ENCODE data around the gene CD93.

Gene CD93

DNA sequence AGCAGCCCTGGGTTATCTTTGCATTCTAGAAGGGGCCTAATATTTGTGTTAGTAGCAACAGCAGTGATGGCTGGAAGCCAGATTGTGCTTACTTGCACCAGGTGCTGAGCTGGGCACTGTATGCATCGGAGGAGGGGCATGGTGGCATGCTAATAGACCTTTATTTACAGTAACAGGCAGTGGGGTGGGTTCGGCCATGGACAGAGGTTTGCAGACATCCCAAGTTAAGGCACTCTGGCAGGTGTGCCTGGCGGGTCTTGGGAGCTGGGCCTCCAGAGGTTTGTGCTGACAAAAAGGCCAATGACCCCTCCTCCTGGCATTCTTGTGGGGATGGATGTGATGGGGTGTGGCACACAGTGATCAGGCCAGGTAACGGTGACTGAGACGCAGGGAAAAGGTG is 39.0 kb upstream of the CD93 start:
- Mint-ChIP-seq H3K27me3 (peaks cover 2% of the 10 kb centered on the region), H3K4me1 (ENCODE audit: low read depth) (no peaks in the 10 kb centered on the region), H3K9me3 (no peaks in the 10 kb centered on the region), H3K4me3 (no peak overlapping the region), H3K36me3 (ENCODE audit: low read depth) (no peaks in the 10 kb centered on the region), H3K27ac (no peak overlapping the region)

GRCh38 chr20:23123886-23124285 is 37.8 kb upstream of the CD93 start:
- H3K4me3 Mint-ChIP-seq, result no peak overlapping the region
- H3K27ac Mint-ChIP-seq, result no peak overlapping the region
- H3K27me3 Mint-ChIP-seq, result peaks cover 4% of the 10 kb centered on the region
- H3K4me1 Mint-ChIP-seq (ENCODE audit: low read depth), result no peaks in the 10 kb centered on the region
- H3K9me3 Mint-ChIP-seq, result no peaks in the 10 kb centered on the region
- H3K36me3 Mint-ChIP-seq (ENCODE audit: low read depth), result no peaks in the 10 kb centered on the region

GRCh38 chr20:23122796-23123655 is 36.9 kb upstream of the CD93 start:
- Mint-ChIP-seq H3K9me3 (no peaks in the 10 kb centered on the region), H3K27me3 (peaks cover 4% of the 10 kb centered on the region), H3K4me1 (ENCODE audit: low read depth) (no peaks in the 10 kb centered on the region), H3K36me3 (ENCODE audit: low read depth) (no peaks in the 10 kb centered on the region), H3K27ac (no peak overlapping the region), H3K4me3 (no peak overlapping the region)

DNA sequence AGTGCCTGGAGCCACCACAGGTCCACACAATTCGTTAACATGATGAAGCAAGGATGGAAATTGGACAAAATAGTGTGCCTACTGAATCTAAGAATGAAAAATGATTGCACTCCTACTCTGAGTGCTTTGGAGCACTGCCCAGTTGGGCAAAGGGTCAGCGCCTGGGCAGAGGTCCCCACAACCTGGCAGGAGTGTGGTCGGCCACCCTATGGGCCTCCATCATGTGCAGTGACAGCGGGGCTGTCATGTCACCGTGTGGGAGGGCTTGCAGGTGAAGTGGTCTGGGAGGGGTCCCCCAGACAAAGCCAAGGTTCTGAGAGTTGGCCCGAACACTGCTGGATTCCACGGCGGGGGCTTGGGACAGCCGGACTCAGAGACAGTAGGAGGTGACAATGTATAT is 36.2 kb upstream of the CD93 start:
- no peaks in the 10 kb centered on the region for H3K36me3 Mint-ChIP-seq (ENCODE audit: low read depth)
- H3K9me3 Mint-ChIP-seq, result no peaks in the 10 kb centered on the region
- H3K27ac Mint-ChIP-seq, result no peak overlapping the region
- peaks cover 4% of the 10 kb centered on the region for H3K27me3 Mint-ChIP-seq
- H3K4me3 Mint-ChIP-seq, result no peak overlapping the region
- H3K4me1 Mint-ChIP-seq (ENCODE audit: low read depth), result no peaks in the 10 kb centered on the region

GRCh38 chr20:23121751-23122320 is 35.7 kb upstream of the CD93 start:
- Mint-ChIP-seq H3K27me3 (peaks cover 4% of the 10 kb centered on the region), H3K36me3 (ENCODE audit: low read depth) (no peaks in the 10 kb centered on the region)

GRCh38 chr20:23120936-23121750 is 35.0 kb upstream of the CD93 start:
- Mint-ChIP-seq H3K27me3 (peaks cover 4% of the 10 kb centered on the region), H3K27ac (no peak overlapping the region), H3K9me3 (no peaks in the 10 kb centered on the region), H3K36me3 (ENCODE audit: low read depth) (no peaks in the 10 kb centered on the region), H3K4me3 (no peak overlapping the region), H3K4me1 (ENCODE audit: low read depth) (no peaks in the 10 kb centered on the region)

More at GRCh38 chr20:23121751-23122320, 35.7 kb upstream of the CD93 start:
- no peaks in the 10 kb centered on the region for H3K4me1 Mint-ChIP-seq (ENCODE audit: low read depth)
- H3K9me3 Mint-ChIP-seq, result no peaks in the 10 kb centered on the region
- no peak overlapping the region for H3K27ac Mint-ChIP-seq
- no peak overlapping the region for H3K4me3 Mint-ChIP-seq

DNA sequence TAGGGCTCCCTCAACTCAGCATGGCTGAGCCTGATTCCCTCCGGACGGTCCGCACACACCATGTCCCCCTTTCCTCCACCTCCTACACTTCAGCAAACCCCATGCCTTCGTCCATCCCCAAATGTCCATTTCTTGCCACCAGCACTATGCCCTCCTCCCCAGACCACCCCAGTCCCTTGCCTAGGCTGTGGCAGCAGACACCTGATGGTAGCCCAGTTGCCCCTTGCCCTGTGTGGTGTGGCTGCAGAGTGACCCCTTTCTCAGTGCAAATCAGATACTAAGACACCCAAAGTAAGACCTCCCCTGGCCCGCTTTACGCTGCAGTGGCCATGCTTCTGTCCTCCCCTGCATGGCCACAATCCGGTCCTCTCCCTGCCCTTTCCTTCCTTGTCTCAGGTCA is 34.1 kb upstream of the CD93 start:
- no peaks in the 10 kb centered on the region for H3K36me3 Mint-ChIP-seq (ENCODE audit: low read depth)
- no peaks in the 10 kb centered on the region for H3K4me1 Mint-ChIP-seq (ENCODE audit: low read depth)
- H3K9me3 Mint-ChIP-seq, result no peaks in the 10 kb centered on the region
- H3K4me3 Mint-ChIP-seq, result no peak overlapping the region
- no peak overlapping the region for H3K27ac Mint-ChIP-seq
- peaks cover 4% of the 10 kb centered on the region for H3K27me3 Mint-ChIP-seq

DNA sequence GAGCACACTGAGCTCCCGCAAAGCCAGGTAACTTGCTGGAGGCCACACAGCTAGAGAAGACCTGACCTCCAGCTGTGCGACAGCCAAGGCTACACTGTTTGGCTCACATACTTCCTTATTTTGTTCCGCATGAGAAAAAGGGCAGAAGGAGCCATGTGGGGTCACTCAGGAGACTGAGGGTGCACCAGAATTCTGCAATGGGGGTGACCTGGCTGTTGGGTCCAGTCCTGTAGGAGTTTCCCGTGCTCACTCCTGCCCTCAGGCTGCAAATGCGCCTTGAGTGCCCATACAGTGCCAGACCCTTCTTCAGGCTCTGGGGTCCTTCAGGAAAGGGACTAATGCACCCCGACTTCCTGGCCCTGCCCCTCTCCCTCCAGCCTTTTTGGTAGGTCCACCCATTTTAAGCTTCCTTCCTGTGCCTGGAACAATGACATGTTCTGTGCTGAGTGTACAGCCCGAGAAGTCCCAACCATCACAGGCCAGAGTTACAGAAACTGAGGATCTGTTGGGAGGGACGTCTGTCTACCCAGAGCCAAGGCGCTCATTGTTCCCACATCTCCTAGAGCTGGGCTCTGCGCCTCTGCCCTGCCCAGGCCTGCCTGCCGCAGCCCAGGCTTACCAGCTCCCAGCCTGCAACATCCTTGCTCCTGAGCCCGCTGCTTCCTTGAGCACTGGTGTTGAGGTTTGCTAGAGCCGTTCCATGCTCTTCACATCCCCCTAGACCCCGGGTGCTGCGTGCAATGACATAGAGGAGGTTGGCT is 33.5 kb upstream of the CD93 start:
- H3K9me3 Mint-ChIP-seq, result no peaks in the 10 kb centered on the region
- peaks cover 4% of the 10 kb centered on the region for H3K27me3 Mint-ChIP-seq
- H3K27ac Mint-ChIP-seq, result no peak overlapping the region
- H3K4me3 Mint-ChIP-seq, result no peak overlapping the region
- no peaks in the 10 kb centered on the region for H3K4me1 Mint-ChIP-seq (ENCODE audit: low read depth)
- no peaks in the 10 kb centered on the region for H3K36me3 Mint-ChIP-seq (ENCODE audit: low read depth)

DNA sequence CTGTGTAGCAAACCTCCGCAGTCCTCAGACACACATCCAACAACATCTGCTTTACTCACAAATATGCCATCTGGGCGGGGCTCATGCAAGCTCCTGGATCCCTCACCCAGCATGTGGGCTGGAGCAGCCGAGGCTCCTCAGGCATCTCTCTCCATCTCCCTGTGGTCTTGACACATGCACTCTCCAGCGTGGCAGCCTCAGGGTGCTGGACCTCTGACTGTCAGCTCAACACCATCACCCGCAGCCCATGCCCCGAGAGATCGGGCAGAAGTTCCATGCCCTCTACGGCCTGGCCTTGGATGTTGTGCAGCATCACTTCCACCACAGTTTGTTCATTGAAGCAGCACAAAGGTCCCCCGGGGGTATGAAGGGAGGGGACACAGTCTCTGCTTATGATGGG is 32.6 kb upstream of the CD93 start:
- no peaks in the 10 kb centered on the region for H3K4me1 Mint-ChIP-seq (ENCODE audit: low read depth)
- H3K9me3 Mint-ChIP-seq, result no peaks in the 10 kb centered on the region
- no peak overlapping the region for H3K27ac Mint-ChIP-seq
- peaks cover 4% of the 10 kb centered on the region for H3K27me3 Mint-ChIP-seq
- no peaks in the 10 kb centered on the region for H3K36me3 Mint-ChIP-seq (ENCODE audit: low read depth)
- no peak overlapping the region for H3K4me3 Mint-ChIP-seq

GRCh38 chr20:23118144-23118543 is 32.0 kb upstream of the CD93 start:
- Mint-ChIP-seq H3K9me3 (no peaks in the 10 kb centered on the region), H3K4me3 (no peak overlapping the region), H3K4me1 (ENCODE audit: low read depth) (no peaks in the 10 kb centered on the region), H3K36me3 (ENCODE audit: low read depth) (no peaks in the 10 kb centered on the region), H3K27me3 (peaks cover 4% of the 10 kb centered on the region), H3K27ac (no peak overlapping the region)

GRCh38 chr20:23117738-23118137 is 31.6 kb upstream of the CD93 start:
- Mint-ChIP-seq H3K4me1 (ENCODE audit: low read depth) (no peaks in the 10 kb centered on the region), H3K36me3 (ENCODE audit: low read depth) (no peaks in the 10 kb centered on the region), H3K27me3 (peaks cover 4% of the 10 kb centered on the region), H3K27ac (no peak overlapping the region), H3K9me3 (no peaks in the 10 kb centered on the region), H3K4me3 (no peak overlapping the region)

- Mint-ChIP-seq H3K36me3 (ENCODE audit: low read depth) (no peaks in the 10 kb centered on the region), H3K27me3 (peaks cover 4% of the 10 kb centered on the region), H3K9me3 (no peaks in the 10 kb centered on the region), H3K4me3 (no peak overlapping the region), H3K27ac (no peak overlapping the region), H3K4me1 (ENCODE audit: low read depth) (no peaks in the 10 kb centered on the region)
These were observed 30.4 kb upstream of the CD93 start for GRCh38 chr20:23116311-23117089.

- Mint-ChIP-seq H3K9me3 (no peaks in the 10 kb centered on the region), H3K27me3 (peaks cover 4% of the 10 kb centered on the region), H3K36me3 (ENCODE audit: low read depth) (no peaks in the 10 kb centered on the region), H3K4me1 (ENCODE audit: low read depth) (no peaks in the 10 kb centered on the region), H3K27ac (no peak overlapping the region), H3K4me3 (no peak overlapping the region)
These were observed 29.7 kb upstream of the CD93 start for GRCh38 chr20:23115822-23116221.

GRCh38 chr20:23114448-23115082 is 28.4 kb upstream of the CD93 start:
- Mint-ChIP-seq H3K4me1 (ENCODE audit: low read depth) (no peaks in the 10 kb centered on the region), H3K4me3 (no peak overlapping the region), H3K9me3 (no peaks in the 10 kb centered on the region), H3K36me3 (ENCODE audit: low read depth) (no peaks in the 10 kb centered on the region), H3K27ac (no peak overlapping the region), H3K27me3 (no peaks in the 10 kb centered on the region)

Data from stimulated activated naive CD8-positive, alpha-beta T cell treated with anti-CD3 and anti-CD28 coated beads, Interleukin-15, Interleukin-2, amounts not matched to agents 100 ng/mL and 50 ng/mL, for 24 hours (primary cell).